HCT116 (cell line): ENCODE data around the gene GPS2. TPM values are rescaled to one million over a fixed set of nuclear protein-coding genes. Genes with fewer than 3 reads are reported as not detected.

Experiments
- ATAC-seq: fragments of 200-7000 bp; cut with Tn5 transposase; 2 replicates; pipeline ENCODE4 v1.9.1; 2020; ENCODE audit warnings: mild to moderate bottlenecking, moderate library complexity
- BruUV-seq: library from RNA; stranded (reverse); fragments of 400-500 nt; replicated peaks from 2 replicates; lab custom pipeline; 2021; lab: Mats Ljungman, UMichigan
- CTCF ChIA-PET: fragments of 300-600 bp; sonication (Branson Sonifier 250); formaldehyde crosslinking; loops from one replicate; lab custom pipeline; 2021; ENCODE audit warnings: antibody characterized with exemption; lab: Charles Lee
- POLR2A ChIA-PET: fragments of 300-600, 350-600 bp; sonication (Branson Sonifier 250); formaldehyde crosslinking; loops from one replicate; lab custom pipeline; 2021; ENCODE audit warnings: antibody characterized with exemption; lab: Charles Lee
- RAD21 ChIA-PET, 2 experiments: fragments of 300-600 bp; sonication (Branson Sonifier 250); formaldehyde crosslinking; loops; one replicate each; lab custom pipeline; 2023; ENCODE audit warnings: low total read pairs in 2 of 2; ENCODE audit not compliant: uncharacterized antibody in 2 of 2, unreplicated experiment in 2 of 2, low non-redundant PET in 1 of 2; lab: Charles Lee
- DNase-seq: peaks from one replicate; pipeline ENCODE4 v3.0.0-alpha.2; 2010; ENCODE audit warnings: low read depth, low spot score
- H2AFZ ChIP-seq: fragments of 200-600 bp; shearing (Covaris generic), sonication (generic); 2 replicates; pipeline ENCODE4 v1.6.1; 2017; ENCODE audit warnings: low read depth, mixed run types, mixed read lengths, antibody characterized with exemption, low read length; ENCODE audit not compliant: poor library complexity, severe bottlenecking
- H3K27ac ChIP-seq: 2 replicates; pipeline ENCODE4 v1.5.1; 2012; ENCODE audit warnings: low read depth, low read length
- H3K27me3 ChIP-seq: fragments of 200-600 bp; sonication (generic); 2 replicates; pipeline ENCODE4 v1.6.1; 2016; ENCODE audit warnings: mixed run types, low read length, mixed read lengths; ENCODE audit not compliant: insufficient read depth
- H3K36me3 ChIP-seq, 2 experiments: fragments of 200-500 bp in 1 of 2; fragments of 200-600 bp in 1 of 2; sonication (Bioruptor generic) in 1 of 2; sonication (generic) in 1 of 2; 2 replicates each; pipeline versions ENCODE4 v1.5.1 to v1.6.1; 2014 to 2016; ENCODE audit warnings: low read length in 2 of 2, inconsistent platforms in 1 of 2, mixed read lengths in 1 of 2, mixed run types in 1 of 2; ENCODE audit not compliant: insufficient read depth in 2 of 2, control insufficient read depth in 1 of 2
- H3K4me1 ChIP-seq, 2 experiments: fragments of 200-600 bp in 1 of 2; sonication (generic) in 1 of 2; 2 replicates each; pipeline versions ENCODE4 v1.5.1 to v1.6.1; 2012 to 2017; ENCODE audit warnings: low read length in 2 of 2, inconsistent platforms in 1 of 2, mild to moderate bottlenecking in 1 of 2, mixed read lengths in 1 of 2, mixed run types in 1 of 2, moderate library complexity in 1 of 2; ENCODE audit not compliant: insufficient read depth in 2 of 2, control insufficient read depth in 1 of 2
- H3K4me2 ChIP-seq: fragments of 200-600 bp; sonication (generic); 2 replicates; pipeline ENCODE4 v1.6.1; 2017; ENCODE audit warnings: mixed run types, low read length, mixed read lengths
- H3K4me3 ChIP-seq, 2 experiments: fragments of 200-600 bp in 1 of 2; sonication (generic) in 1 of 2; replicated peaks in 1 of 2; 2 replicates each; pipeline ENCODE4 v1.5.1; 2011 to 2016; ENCODE audit warnings: low read length in 2 of 2, control low read depth in 1 of 2, low read depth in 1 of 2, mild to moderate bottlenecking in 1 of 2, mixed read lengths in 1 of 2, mixed run types in 1 of 2
- H3K79me2 ChIP-seq: fragments of 200-600 bp; sonication (generic); 2 replicates; pipeline ENCODE4 v1.6.1; 2017; ENCODE audit warnings: mild to moderate bottlenecking, mixed run types, low read length, moderate library complexity, mixed read lengths; ENCODE audit not compliant: insufficient read depth
- H3K9ac ChIP-seq: fragments of 200-600 bp; sonication (generic); 2 replicates; pipeline ENCODE4 v1.6.1; 2016; ENCODE audit warnings: low read length, mixed read lengths
- H3K9me2 ChIP-seq: fragments of 200-600 bp; sonication (generic), shearing (Covaris generic); 2 replicates; pipeline ENCODE4 v1.6.1; 2017; ENCODE audit warnings: mixed run types, mild to moderate bottlenecking, moderate library complexity; ENCODE audit not compliant: insufficient read depth
- H3K9me3 ChIP-seq, 2 experiments: fragments of 200-500 bp in 1 of 2; fragments of 200-600 bp in 1 of 2; sonication (Bioruptor generic) in 1 of 2; sonication (generic) in 1 of 2; 2 replicates each; pipeline ENCODE4 v1.6.1; 2014 to 2017; ENCODE audit warnings: low read length in 2 of 2, mixed read lengths in 2 of 2, inconsistent platforms in 1 of 2, low read depth in 1 of 2, mild to moderate bottlenecking in 1 of 2, mixed run types in 1 of 2, moderate library complexity in 1 of 2; ENCODE audit not compliant: control insufficient read depth in 1 of 2, insufficient read depth in 1 of 2
- H4K20me1 ChIP-seq: fragments of 200-600 bp; sonication (generic), shearing (Covaris generic); 2 replicates; pipeline ENCODE4 v1.6.1; 2017; ENCODE audit warnings: mixed run types, mild to moderate bottlenecking, moderate library complexity; ENCODE audit not compliant: insufficient read depth
- CBX3 ChIP-seq: IDR thresholded peaks from 2 replicates; pipeline ENCODE4 v1.6.1; 2012; ENCODE audit warnings: low read depth
- CEBPB ChIP-seq: IDR thresholded peaks from 2 replicates; pipeline ENCODE4 v1.6.1; 2012; ENCODE audit warnings: low read depth
- EGR1 ChIP-seq: IDR thresholded peaks from 2 replicates; pipeline ENCODE4 v1.6.1; 2012; ENCODE audit warnings: low read depth
- ELF1 ChIP-seq: IDR thresholded peaks from 2 replicates; pipeline ENCODE4 v1.6.1; 2012; ENCODE audit warnings: low read depth, borderline replicate concordance
- POLR2A ChIP-seq: IDR thresholded peaks from 2 replicates; pipeline ENCODE4 v1.7.0; 2011; ENCODE audit warnings: borderline replicate concordance; ENCODE audit not compliant: insufficient read depth, insufficient read length; ENCODE audit errors: extremely low read depth
- SIN3A ChIP-seq: IDR thresholded peaks from 2 replicates; pipeline ENCODE4 v1.6.1; 2012; ENCODE audit warnings: low read depth
- SP1 ChIP-seq: IDR thresholded peaks from 2 replicates; pipeline ENCODE4 v1.6.1; 2012; ENCODE audit warnings: low read depth
- TCF7L2 ChIP-seq: IDR thresholded peaks from 2 replicates; pipeline ENCODE4 v1.7.0; 2011; ENCODE audit warnings: borderline replicate concordance, inconsistent platforms; ENCODE audit not compliant: insufficient read depth, insufficient read length; ENCODE audit errors: extremely low read depth
- ZNF274 ChIP-seq: fragments of 200-500 bp; sonication (Bioruptor generic); IDR thresholded peaks from 2 replicates; pipeline ENCODE4 v1.6.1; 2014; ENCODE audit warnings: mild to moderate bottlenecking, low read depth, low read length, inconsistent platforms
- intact Hi-C: fragments of 100-400 bp; cut with micrococcal nuclease; formaldehyde crosslinking; loops from 2 replicates; pipeline ENCODE4 v1.10.0; 2022
- total RNA-seq: library from RNA; stranded (reverse); gene quantifications from one replicate; pipeline ENCODE4 v1.2.1, GENCODE V29; 2021; ENCODE audit not compliant: unreplicated experiment
- TF ChIP-seq, protein P1 (sequence below): IDR thresholded peaks from 2 replicates; pipeline ENCODE4 v1.6.1; 2011; ENCODE audit warnings: mild to moderate bottlenecking, low read length, moderate library complexity; ENCODE audit not compliant: insufficient replicate concordance; ENCODE audit errors: extremely low read depth
- TF ChIP-seq, protein P2 (sequence below), 3 experiments: fragments of 200-600 bp in 1 of 3; sonication (generic) in 1 of 3; IDR thresholded peaks in 2 of 3; conservative IDR thresholded peaks in 1 of 3; 2 replicates each; pipeline ENCODE4 v1.5.1; 2012 to 2017; ENCODE audit warnings: low read depth in 2 of 3, low read length in 2 of 3, antibody characterized with exemption in 1 of 3, borderline replicate concordance in 1 of 3, control low read depth in 1 of 3, mild to moderate bottlenecking in 1 of 3, mixed read lengths in 1 of 3, mixed run types in 1 of 3, moderate library complexity in 1 of 3; ENCODE audit not compliant: insufficient read depth in 1 of 3

Gene GPS2
- total RNA-seq, 1 experiment from 2014 or later = 61.3 TPM

DNA sequence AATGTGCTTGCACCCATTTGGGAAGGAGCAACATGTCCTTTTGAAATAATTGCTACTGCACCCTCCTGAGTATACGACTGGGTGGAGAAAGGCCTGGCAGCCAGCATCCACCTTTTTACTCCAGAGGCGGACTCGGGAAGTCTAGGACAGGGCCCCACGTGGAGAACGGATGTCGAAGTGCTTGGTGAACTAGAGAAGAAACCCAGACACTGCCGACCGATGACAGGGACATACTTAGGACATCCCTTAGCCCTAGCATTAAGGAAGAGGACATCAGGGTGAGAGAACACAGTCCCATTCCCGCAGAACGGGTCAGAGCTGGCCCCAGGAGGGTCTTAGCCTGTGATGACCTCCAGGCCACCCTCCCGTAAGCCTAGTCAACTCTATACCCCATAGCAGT lies 24.5 kb downstream of the GPS2 start:
- CTCF ChIA-PET = interaction anchor here (1.1 kb wide), 1 partner anchor 10 kb away, joined by 3 read pairs; no protein-coding TSS in a partner anchor
- no TSS peak for BruUV-seq

More for the DNA sequence above, 24.5 kb downstream of the GPS2 start:
- ChIA-PET POLR2A (no interaction called here), RAD21 (no interaction called here)
- TF ChIP-seq TCF7L2 (no peak), ELF1 (no peak), SIN3A (no peak), ZNF274 (no peak), SP1 (no peak), CEBPB (no peak), POLR2A (no peak), EGR1 (no peak), CBX3 (no peak)
- TF ChIP-seq, protein P1, sequence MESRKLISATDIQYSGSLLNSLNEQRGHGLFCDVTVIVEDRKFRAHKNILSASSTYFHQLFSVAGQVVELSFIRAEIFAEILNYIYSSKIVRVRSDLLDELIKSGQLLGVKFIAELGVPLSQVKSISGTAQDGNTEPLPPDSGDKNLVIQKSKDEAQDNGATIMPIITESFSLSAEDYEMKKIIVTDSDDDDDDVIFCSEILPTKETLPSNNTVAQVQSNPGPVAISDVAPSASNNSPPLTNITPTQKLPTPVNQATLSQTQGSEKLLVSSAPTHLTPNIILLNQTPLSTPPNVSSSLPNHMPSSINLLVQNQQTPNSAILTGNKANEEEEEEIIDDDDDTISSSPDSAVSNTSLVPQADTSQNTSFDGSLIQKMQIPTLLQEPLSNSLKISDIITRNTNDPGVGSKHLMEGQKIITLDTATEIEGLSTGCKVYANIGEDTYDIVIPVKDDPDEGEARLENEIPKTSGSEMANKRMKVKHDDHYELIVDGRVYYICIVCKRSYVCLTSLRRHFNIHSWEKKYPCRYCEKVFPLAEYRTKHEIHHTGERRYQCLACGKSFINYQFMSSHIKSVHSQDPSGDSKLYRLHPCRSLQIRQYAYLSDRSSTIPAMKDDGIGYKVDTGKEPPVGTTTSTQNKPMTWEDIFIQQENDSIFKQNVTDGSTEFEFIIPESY = no peak
- TF ChIP-seq, protein P2, sequence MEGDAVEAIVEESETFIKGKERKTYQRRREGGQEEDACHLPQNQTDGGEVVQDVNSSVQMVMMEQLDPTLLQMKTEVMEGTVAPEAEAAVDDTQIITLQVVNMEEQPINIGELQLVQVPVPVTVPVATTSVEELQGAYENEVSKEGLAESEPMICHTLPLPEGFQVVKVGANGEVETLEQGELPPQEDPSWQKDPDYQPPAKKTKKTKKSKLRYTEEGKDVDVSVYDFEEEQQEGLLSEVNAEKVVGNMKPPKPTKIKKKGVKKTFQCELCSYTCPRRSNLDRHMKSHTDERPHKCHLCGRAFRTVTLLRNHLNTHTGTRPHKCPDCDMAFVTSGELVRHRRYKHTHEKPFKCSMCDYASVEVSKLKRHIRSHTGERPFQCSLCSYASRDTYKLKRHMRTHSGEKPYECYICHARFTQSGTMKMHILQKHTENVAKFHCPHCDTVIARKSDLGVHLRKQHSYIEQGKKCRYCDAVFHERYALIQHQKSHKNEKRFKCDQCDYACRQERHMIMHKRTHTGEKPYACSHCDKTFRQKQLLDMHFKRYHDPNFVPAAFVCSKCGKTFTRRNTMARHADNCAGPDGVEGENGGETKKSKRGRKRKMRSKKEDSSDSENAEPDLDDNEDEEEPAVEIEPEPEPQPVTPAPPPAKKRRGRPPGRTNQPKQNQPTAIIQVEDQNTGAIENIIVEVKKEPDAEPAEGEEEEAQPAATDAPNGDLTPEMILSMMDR (IDR thresholded peaks at IDR 0.05 in 2 of 3, conservative IDR thresholded peaks at IDR 0.05 in 1 of 3; ENCODE audit: borderline replicate concordance in 1 of 3, insufficient read depth in 1 of 3, low read depth in 2 of 3, low read length in 2 of 3) = no peak
- H3K9me3 ChIP-seq = no peaks in the 10 kb centered on the region
- H3K4me3 ChIP-seq = no peak overlapping the region
- H3K36me3 ChIP-seq = no peaks in the 10 kb centered on the region
- DNase-seq = no peak
- no peaks in the 10 kb centered on the region for H3K27me3 ChIP-seq
- no peak overlapping the region for H3K4me2 ChIP-seq
- no peak overlapping the region for H3K27ac ChIP-seq
- no peak for ATAC-seq
- no peak overlapping the region for H3K9ac ChIP-seq
- H4K20me1 ChIP-seq = no peaks in the 10 kb centered on the region
- no peaks in the 10 kb centered on the region for H3K9me2 ChIP-seq
- no peaks in the 10 kb centered on the region for H3K79me2 ChIP-seq
- H2AFZ ChIP-seq = no peak overlapping the region
- H3K4me1 ChIP-seq = peaks cover 12 to 28% of the 10 kb centered on the region in 2 experiments; a peak in 3 of 4 replicates
- intact Hi-C loops = no loop called here
